ENCODE results near the gene RNF145.

DNA sequence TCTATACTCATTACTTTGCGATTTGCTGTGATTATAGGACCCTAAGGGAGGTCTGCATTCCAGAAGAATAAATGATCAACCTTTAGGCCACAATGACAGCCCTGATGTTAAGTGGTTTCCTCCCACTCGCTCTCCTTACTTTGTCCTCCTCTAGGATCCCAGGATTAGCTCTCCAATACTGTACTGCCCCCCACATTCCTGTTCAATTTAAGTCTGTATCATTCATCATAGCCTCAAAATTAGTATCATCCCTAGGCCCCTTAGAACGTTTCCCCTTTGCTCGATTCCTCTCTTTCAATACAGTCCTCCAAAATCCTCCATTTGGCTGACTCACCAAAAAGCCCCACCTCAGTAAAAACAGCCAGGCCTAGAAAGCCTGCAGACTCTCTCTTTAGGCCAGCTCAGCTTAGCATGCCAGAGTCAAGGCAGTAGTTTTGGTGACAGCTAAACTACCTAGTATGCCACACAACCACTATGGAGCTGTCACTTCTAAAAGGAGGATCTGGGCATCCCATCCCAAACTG lies 24.4 kb downstream of the RNF145 start:
- no peak for TF ChIP-seq CTCF (conservative IDR thresholded peaks at IDR 0.05)
- no peak for TF ChIP-seq ZFX (IDR thresholded peaks at IDR 0.05)
